Naive thymus-derived CD8-positive, alpha-beta T cell (primary cell): ENCODE results near the gene DSTN. TPM values are rescaled to one million over a fixed set of nuclear protein-coding genes. Genes with fewer than 3 reads are reported as not detected.

Experiments
- ATAC-seq, 2 donors: fragments of 150-1000 bp; cut with Tn5 transposase in 1 of 2; sonication (Bioruptor Pico), chemical (Tn5 transposase) in 1 of 2; 1 replicate in 1 of 2; 2 replicates in 1 of 2; pipeline ENCODE4 v1.10.0; 2021; ENCODE audit warnings: mild to moderate bottlenecking in 2 of 2, moderate library complexity in 2 of 2
- POLR2A ChIA-PET: fragments of 350-600 bp; sonication (Branson Sonifier 250); formaldehyde crosslinking; loops from one replicate; lab custom pipeline; 2021; ENCODE audit warnings: antibody characterized with exemption; lab: Charles Lee
- DNase-seq, 10 donors: peaks; one replicate each; pipeline versions ENCODE4 v3.0.0 to v3.0.0-alpha.2; 2020 to 2022
- H3K27ac Mint-ChIP-seq, 10 donors: one replicate each; pipeline ENCODE4 v1.8.0; 2020 to 2022; ENCODE audit warnings: mild to moderate bottlenecking in 10 of 10, mixed read lengths in 10 of 10, moderate library complexity in 4 of 10, inconsistent platforms in 1 of 10
- H3K27me3 Mint-ChIP-seq, 5 donors: one replicate each; pipeline ENCODE4 v1.8.0; 2021 to 2022; ENCODE audit warnings: mixed read lengths in 5 of 5
- H3K36me3 Mint-ChIP-seq, 3 donors: one replicate each; pipeline ENCODE4 v1.8.0; 2020 to 2022; ENCODE audit warnings: mixed read lengths in 3 of 3, mild to moderate bottlenecking in 2 of 3, inconsistent platforms in 1 of 3
- H3K4me1 Mint-ChIP-seq, 4 donors: one replicate each; pipeline ENCODE4 v1.8.0; 2021 to 2022; ENCODE audit warnings: mixed read lengths in 4 of 4
- H3K4me3 Mint-ChIP-seq, 10 donors: one replicate each; pipeline ENCODE4 v1.8.0; 2020 to 2022; ENCODE audit warnings: mild to moderate bottlenecking in 10 of 10, mixed read lengths in 10 of 10, moderate library complexity in 6 of 10, inconsistent platforms in 1 of 10
- H3K9me3 Mint-ChIP-seq, 9 donors: one replicate each; pipeline ENCODE4 v1.8.0; 2020 to 2022; ENCODE audit warnings: mixed read lengths in 9 of 9, mild to moderate bottlenecking in 3 of 9, inconsistent platforms in 1 of 9, moderate library complexity in 1 of 9
- polyA plus RNA-seq, 3 donors: library from polyadenylated mRNA; unstranded; fragments of 300-500 nt; fragmentation: Illumina TruSeq; gene quantifications; one replicate each; pipeline ENCODE4 v1.2.3, GENCODE V29; 2021
- total RNA-seq, 8 experiments: library from RNA in 2 of 8; stranded (reverse) in 2 of 8; gene quantifications; one replicate each; pipeline ENCODE4 v1.2.3 and lab custom pipeline; 2021 to 2026

Gene DSTN
- total and polyA plus RNA-seq, 5 experiments from 2014 or later: 28.4 to 140 (median 75.1) TPM

- H3K36me3 Mint-ChIP-seq: peaks cover 0 to 25% (median 8%) of the 10 kb centered on the region in 3 donors
- POLR2A ChIA-PET: no interaction called here
- ATAC-seq: no peak
- H3K4me3 Mint-ChIP-seq: no peak overlapping the region
- DNase-seq: peak in 1 of 10 donors; percentile 15
- no peaks in the 10 kb centered on the region for H3K27me3 Mint-ChIP-seq
- peaks cover 7 to 23% (median 15%) of the 10 kb centered on the region in 4 donors for H3K4me1 Mint-ChIP-seq
- H3K9me3 Mint-ChIP-seq: no peaks in the 10 kb centered on the region
- H3K27ac Mint-ChIP-seq: peak overlapping the region in 1 of 10 donors; percentile 68
Measured at GRCh38 chr20:17616480-17617211, 46.8 kb downstream of the DSTN start.

GRCh38 chr20:17617212-17617867, 47.5 kb downstream of the DSTN start:
- DNase-seq (peak in 8 of 10 donors; percentile 21 to 55 (median 45)), ATAC-seq (peak; percentile 48 to 63)
- POLR2A ChIA-PET: no interaction called here
- H3K9me3 Mint-ChIP-seq: no peaks in the 10 kb centered on the region
- no peaks in the 10 kb centered on the region for H3K27me3 Mint-ChIP-seq
- peak overlapping the region in 2 of 10 donors; percentile 68 to 71 for H3K27ac Mint-ChIP-seq
- H3K36me3 Mint-ChIP-seq: peaks cover 0 to 29% (median 8%) of the 10 kb centered on the region in 3 donors
- peaks cover 6 to 16% (median 8%) of the 10 kb centered on the region in 4 donors for H3K4me1 Mint-ChIP-seq
- no peak overlapping the region for H3K4me3 Mint-ChIP-seq

DNA sequence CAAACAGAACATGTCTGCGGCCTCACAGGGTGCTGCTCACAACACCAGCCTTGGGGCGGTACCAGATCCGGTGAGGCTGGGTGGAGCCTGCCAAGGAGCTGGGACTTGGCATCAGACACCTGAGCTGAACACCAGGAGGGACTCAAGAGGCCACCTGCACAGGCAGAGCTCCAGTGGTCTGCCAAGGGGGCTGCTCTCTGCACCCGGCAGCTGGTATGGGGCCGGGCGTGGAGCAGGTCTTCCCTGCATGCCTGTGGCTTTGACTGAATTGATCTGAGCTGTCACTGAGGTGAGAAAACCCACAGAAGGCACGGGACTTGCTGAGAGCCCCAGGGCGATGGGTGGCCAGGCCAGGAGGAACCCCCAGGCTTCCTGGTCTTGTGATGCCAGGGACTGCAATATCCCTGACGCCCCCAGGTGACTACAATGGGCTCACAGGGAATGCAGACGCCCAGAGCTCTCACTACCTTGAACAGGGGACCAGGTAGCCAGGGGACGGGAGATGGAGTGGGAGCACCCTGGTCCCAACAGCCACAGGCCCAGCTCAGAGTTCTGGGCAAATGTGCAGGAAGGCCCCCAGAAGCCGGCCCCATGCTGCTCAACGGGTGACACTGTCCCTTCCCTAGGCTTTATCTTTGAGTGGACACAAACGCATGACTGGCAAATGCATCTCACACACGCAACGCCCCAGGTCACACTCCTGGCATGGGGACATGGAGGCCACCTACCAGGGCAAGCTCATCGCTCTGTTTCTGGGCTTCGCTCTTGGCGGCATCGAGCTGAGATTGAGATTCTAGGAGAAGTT, 48.2 kb downstream of the DSTN start:
- POLR2A ChIA-PET: no interaction called here

DNA sequence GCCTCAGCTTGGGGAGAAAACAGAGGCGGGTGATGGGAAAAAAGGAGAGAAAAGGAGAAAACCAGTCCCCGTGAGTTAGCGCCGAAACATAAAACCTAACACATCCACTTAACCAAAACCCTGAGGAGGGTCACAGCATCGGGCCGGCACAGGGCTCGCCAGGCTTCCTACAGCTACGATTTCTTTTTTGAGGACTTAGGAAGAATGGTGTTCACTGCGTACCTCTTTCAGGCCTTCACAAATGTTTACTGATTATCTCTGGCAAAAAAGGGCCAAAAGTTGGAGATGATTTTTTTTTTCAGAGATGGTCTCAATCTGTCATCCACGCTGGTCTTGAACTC, 48.8 kb downstream of the DSTN start:
- DNase-seq (no peak), ATAC-seq (no peak)
- POLR2A ChIA-PET: no interaction called here
- Mint-ChIP-seq H3K9me3 (no peaks in the 10 kb centered on the region), H3K4me1 (peaks cover 0 to 8% (median 3%) of the 10 kb centered on the region in 4 donors), H3K27ac (peak overlapping the region in 2 of 10 donors; percentile 24 to 27), H3K36me3 (peaks cover 0 to 31% (median 8%) of the 10 kb centered on the region in 3 donors), H3K4me3 (no peak overlapping the region), H3K27me3 (no peaks in the 10 kb centered on the region)

More for the DNA sequence above, 48.2 kb downstream of the DSTN start:
- no peak for ATAC-seq
- no peaks in the 10 kb centered on the region for H3K9me3 Mint-ChIP-seq
- peak overlapping the region in 2 of 10 donors; percentile 24 to 32 for H3K27ac Mint-ChIP-seq
- H3K36me3 Mint-ChIP-seq: peaks cover 0 to 31% (median 8%) of the 10 kb centered on the region in 3 donors
- no peaks in the 10 kb centered on the region for H3K27me3 Mint-ChIP-seq
- no peak overlapping the region for H3K4me3 Mint-ChIP-seq
- DNase-seq: peak in 1 of 10 donors; percentile 11
- H3K4me1 Mint-ChIP-seq: peaks cover 0 to 9% (median 3%) of the 10 kb centered on the region in 4 donors

DNA sequence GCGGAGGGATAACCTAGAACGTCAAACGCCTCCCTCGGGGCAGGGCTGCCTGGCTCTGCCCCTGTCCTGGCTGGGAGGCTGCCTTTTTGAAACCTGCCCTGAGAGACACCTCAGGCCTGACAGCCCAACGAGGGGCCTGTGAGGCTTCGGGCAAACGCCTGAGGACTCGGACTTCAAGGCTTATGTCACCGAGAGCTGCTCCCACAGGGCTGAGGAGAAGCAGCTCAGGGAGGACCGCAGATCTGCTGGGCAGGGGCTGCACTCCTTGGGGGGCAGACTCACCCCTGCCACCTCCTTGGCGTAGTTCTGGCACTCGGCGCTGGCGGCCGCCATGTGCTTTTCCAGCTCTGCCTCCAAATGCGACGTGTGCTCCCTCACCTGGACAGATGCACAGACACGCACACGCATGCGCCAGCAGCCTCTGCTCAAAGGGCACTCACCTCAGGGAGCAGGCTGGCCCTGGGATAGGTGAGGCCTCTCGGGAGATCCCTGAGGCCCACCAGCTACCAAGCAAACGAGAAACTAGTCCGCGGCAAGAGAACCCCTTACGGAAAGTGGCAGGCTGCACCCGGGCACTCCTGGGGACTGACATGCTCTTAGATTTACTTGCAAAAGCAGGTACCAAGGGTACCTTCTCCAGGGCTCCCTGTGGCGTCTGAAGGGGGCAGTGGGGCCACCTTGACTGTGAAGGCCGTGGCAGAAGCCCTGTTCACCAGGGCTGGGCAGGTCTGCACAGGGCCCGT, 49.6 kb downstream of the DSTN start:
- ATAC-seq (no peak), DNase-seq (peak in 2 of 10 donors; percentile 14 to 55)
- Mint-ChIP-seq H3K4me3 (no peak overlapping the region), H3K27ac (no peak overlapping the region), H3K4me1 (peaks cover 0 to 4% (median under 1%) of the 10 kb centered on the region in 4 donors), H3K9me3 (no peaks in the 10 kb centered on the region), H3K27me3 (no peaks in the 10 kb centered on the region), H3K36me3 (peaks cover 0 to 33% (median 8%) of the 10 kb centered on the region in 3 donors)
- POLR2A ChIA-PET: no interaction called here

GRCh38 chr20:17620371-17621228, 50.7 kb downstream of the DSTN start:
- ATAC-seq: no peak
- Mint-ChIP-seq H3K36me3 (peaks cover 0 to 33% (median 9%) of the 10 kb centered on the region in 3 donors), H3K27ac (peak overlapping the region in 1 of 10 donors; percentile 45), H3K4me1 (peaks cover 0 to 4% (median under 1%) of the 10 kb centered on the region in 4 donors), H3K27me3 (no peaks in the 10 kb centered on the region), H3K4me3 (no peak overlapping the region), H3K9me3 (no peaks in the 10 kb centered on the region)
- peak in 2 of 10 donors; percentile 11 to 35 for DNase-seq
- POLR2A ChIA-PET: no interaction called here

- H3K4me1 Mint-ChIP-seq: peaks cover 0 to 1% (median 0%) of the 10 kb centered on the region in 4 donors
- H3K9me3 Mint-ChIP-seq: no peaks in the 10 kb centered on the region
- peaks cover 0 to 34% (median 12%) of the 10 kb centered on the region in 3 donors for H3K36me3 Mint-ChIP-seq
- POLR2A ChIA-PET: no interaction called here
- ATAC-seq: no peak
- no peak overlapping the region for H3K4me3 Mint-ChIP-seq
- H3K27ac Mint-ChIP-seq: peak overlapping the region in 1 of 10 donors; percentile 45
- H3K27me3 Mint-ChIP-seq: no peaks in the 10 kb centered on the region
- DNase-seq: peak in 1 of 10 donors; percentile 12
Measured at GRCh38 chr20:17621229-17621968, 51.5 kb downstream of the DSTN start.

DNA sequence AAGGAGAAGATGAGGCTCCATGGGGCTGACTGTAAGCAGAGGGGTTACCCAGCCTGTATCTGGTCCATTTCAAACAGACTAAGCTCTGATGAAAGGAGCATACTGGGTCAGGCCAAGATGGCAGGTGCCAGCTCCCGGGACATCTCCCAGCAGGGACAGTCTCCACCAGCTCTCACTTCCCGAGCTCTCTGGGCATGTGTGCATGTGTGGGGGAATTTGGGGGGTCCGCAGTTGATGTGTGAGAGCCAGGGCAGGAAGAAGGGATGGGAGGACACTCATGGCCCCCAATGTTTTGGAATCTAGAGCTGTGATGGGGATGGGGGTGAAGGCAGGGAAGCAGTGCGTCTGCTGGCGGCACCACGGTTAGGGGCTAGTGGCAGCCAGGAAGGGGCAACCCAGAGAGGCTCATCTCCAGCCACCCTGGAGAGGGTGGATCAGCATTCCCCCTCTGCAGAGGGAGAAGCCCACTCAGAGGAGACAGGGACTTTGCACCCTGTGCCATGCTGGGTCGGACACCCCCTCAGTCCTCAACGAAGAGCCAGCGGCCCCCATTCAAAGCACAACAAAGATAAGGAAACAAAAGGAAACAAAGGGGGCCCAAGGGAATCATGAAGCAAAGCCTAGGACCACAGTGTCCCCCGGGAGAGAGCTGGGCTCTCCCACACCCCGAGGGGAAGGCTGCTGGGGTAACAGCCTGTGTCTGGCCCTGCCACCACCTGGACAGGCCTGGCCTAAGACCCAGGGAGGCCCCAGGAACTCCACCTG, 52.4 kb downstream of the DSTN start:
- POLR2A ChIA-PET: no interaction called here
- ATAC-seq (no peak), DNase-seq (peak in 1 of 10 donors; percentile 21)
- H3K36me3 Mint-ChIP-seq: peaks cover 0 to 35% (median 12%) of the 10 kb centered on the region in 3 donors
- peaks cover 0 to 1% (median 0%) of the 10 kb centered on the region in 4 donors for H3K4me1 Mint-ChIP-seq
- no peaks in the 10 kb centered on the region for H3K9me3 Mint-ChIP-seq
- peak overlapping the region in 1 of 10 donors; percentile 5 for H3K27ac Mint-ChIP-seq
- H3K4me3 Mint-ChIP-seq: no peak overlapping the region
- H3K27me3 Mint-ChIP-seq: no peaks in the 10 kb centered on the region

DNA sequence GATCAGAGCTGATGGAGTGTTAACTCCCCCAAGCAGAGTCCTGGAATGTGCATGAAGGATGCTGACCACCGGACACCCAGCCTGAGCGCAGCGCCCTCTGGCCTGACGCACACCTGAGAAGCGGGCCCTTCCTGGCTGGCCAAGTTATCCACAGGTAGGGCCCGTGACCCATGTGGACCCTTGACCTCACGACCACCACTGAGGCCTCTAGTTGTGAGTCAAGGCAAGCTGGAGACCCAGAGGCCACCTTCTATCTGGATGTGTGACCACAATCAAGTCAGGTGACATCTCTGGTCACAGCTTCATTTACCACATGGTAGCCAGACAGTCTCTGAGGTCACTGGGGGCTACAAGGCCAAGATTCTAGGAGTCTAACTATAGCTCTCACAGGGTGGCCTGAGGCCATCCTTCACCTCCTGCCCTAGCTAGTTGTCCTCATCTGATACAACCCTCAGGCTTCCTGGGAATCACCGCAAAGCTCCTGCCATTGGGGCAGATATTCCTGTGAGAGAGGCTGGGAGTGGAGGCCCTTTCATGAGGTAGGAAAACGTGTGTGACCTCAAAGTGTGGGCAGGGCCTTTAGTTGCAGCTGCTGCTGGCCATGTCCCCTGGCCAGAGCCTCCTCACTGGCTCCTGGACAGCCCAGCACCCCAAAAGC, 53.1 kb downstream of the DSTN start:
- no peaks in the 10 kb centered on the region for H3K27me3 Mint-ChIP-seq
- peaks cover 0 to 39% (median 12%) of the 10 kb centered on the region in 3 donors for H3K36me3 Mint-ChIP-seq
- no peak overlapping the region for H3K4me3 Mint-ChIP-seq
- H3K27ac Mint-ChIP-seq: peak overlapping the region in 1 of 10 donors; percentile 62
- ATAC-seq: no peak
- DNase-seq: peak in 2 of 10 donors; percentile 11 to 57
- POLR2A ChIA-PET: no interaction called here
- H3K4me1 Mint-ChIP-seq: peaks cover 0 to 1% (median 0%) of the 10 kb centered on the region in 4 donors
- no peaks in the 10 kb centered on the region for H3K9me3 Mint-ChIP-seq

GRCh38 chr20:17624070-17624469, 54.2 kb downstream of the DSTN start:
- H3K9me3 Mint-ChIP-seq: no peaks in the 10 kb centered on the region
- peak overlapping the region in 1 of 10 donors; percentile 73 for H3K27ac Mint-ChIP-seq
- no peak overlapping the region for H3K4me3 Mint-ChIP-seq
- H3K4me1 Mint-ChIP-seq: peaks cover 0 to 1% (median 0%) of the 10 kb centered on the region in 4 donors
- no peak for DNase-seq
- H3K27me3 Mint-ChIP-seq: no peaks in the 10 kb centered on the region
- POLR2A ChIA-PET: no interaction called here
- no peak for ATAC-seq
- peaks cover 0 to 39% (median 14%) of the 10 kb centered on the region in 3 donors for H3K36me3 Mint-ChIP-seq
